ENCODE results near the gene SMCO2.

Gene SMCO2

DNA sequence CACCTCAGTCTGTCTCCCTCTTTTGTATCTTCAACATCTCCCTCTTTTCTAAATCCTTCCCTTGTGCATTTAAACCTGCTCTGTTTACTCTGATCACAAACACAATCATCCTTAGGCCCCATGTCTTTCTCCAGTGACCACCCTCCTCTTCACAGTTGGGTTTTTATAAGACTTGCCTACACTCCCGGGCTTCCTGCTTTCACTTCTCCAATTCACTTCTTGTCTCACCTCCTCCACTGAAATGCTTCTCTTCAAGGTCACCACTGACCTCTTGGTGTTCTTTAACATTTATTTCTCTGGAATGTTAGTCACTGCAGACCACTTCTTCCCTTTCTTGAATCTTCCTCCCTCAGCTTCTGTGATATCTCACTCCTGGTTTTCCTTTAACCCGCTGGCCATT is 8.7 kb upstream of the SMCO2 start:
- TF ChIP-seq, protein P1, sequence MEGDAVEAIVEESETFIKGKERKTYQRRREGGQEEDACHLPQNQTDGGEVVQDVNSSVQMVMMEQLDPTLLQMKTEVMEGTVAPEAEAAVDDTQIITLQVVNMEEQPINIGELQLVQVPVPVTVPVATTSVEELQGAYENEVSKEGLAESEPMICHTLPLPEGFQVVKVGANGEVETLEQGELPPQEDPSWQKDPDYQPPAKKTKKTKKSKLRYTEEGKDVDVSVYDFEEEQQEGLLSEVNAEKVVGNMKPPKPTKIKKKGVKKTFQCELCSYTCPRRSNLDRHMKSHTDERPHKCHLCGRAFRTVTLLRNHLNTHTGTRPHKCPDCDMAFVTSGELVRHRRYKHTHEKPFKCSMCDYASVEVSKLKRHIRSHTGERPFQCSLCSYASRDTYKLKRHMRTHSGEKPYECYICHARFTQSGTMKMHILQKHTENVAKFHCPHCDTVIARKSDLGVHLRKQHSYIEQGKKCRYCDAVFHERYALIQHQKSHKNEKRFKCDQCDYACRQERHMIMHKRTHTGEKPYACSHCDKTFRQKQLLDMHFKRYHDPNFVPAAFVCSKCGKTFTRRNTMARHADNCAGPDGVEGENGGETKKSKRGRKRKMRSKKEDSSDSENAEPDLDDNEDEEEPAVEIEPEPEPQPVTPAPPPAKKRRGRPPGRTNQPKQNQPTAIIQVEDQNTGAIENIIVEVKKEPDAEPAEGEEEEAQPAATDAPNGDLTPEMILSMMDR (IDR thresholded peaks at IDR 0.05; ENCODE audit: low read depth, low read length, poor library complexity, severe bottlenecking): no peak
- no peak for TF ChIP-seq EZH2phosphoT487 (IDR thresholded peaks at IDR 0.05; ENCODE audit: borderline replicate concordance, low read length)
- Histone ChIP-seq H3K79me2 (ENCODE audit: control insufficient read depth, low read length) (no peaks in the 10 kb centered on the region), H3K36me3 (ENCODE audit: control insufficient read depth, low read length) (no peaks in the 10 kb centered on the region), H4K20me1 (ENCODE audit: control insufficient read depth, insufficient read depth, low read depth, low read length) (no peaks in the 10 kb centered on the region), H3F3A (ENCODE audit: control insufficient read depth, insufficient read depth) (no peaks in the 10 kb centered on the region), H3K4me2 (ENCODE audit: low read length) (no peak overlapping the region), H3K27me3 (ENCODE audit: control insufficient read depth, low read length) (no peaks in the 10 kb centered on the region), H3K4me1 (ENCODE audit: control insufficient read depth, low read length) (peaks cover 17% of the 10 kb centered on the region), H3K9me2 (replicated peaks; ENCODE audit: control insufficient read depth, low read length) (no peaks in the 10 kb centered on the region), H3K9me3 (ENCODE audit: control insufficient read depth, insufficient read depth, low read length) (no peaks in the 10 kb centered on the region), H3K4me3 (ENCODE audit: low read length) (no peak overlapping the region), H3K27ac (ENCODE audit: low read depth, low read length) (no peak overlapping the region)

DNA sequence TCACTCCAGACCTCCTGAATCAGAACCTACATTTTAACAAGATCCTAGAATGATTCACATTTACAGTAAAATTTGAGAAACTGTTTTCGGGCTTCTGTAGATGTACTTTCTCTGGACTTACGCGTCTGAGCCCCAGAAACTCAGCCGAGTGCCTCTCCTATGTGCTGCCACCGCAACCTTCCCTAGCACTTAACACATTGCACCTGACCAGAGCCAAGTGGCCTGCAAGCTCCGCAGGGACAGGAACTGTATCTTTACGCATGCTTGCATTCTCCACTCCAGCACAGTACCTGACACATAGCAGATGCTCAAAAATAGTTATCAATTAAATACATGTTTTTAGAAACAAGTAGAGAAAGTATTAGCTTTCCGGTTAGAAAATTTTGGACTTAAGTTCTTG is 1.2 kb downstream of the SMCO2 start:
- Histone ChIP-seq H3K4me1 (ENCODE audit: control insufficient read depth, low read length) (no peaks in the 10 kb centered on the region), H3K27ac (ENCODE audit: low read depth, low read length) (no peak overlapping the region), H3K4me3 (ENCODE audit: low read length) (no peak overlapping the region), H3K9me3 (ENCODE audit: control insufficient read depth, insufficient read depth, low read length) (no peaks in the 10 kb centered on the region), H3K27me3 (ENCODE audit: control insufficient read depth, low read length) (no peaks in the 10 kb centered on the region), H3K79me2 (ENCODE audit: control insufficient read depth, low read length) (no peaks in the 10 kb centered on the region), H3K36me3 (ENCODE audit: control insufficient read depth, low read length) (no peaks in the 10 kb centered on the region), H3K4me2 (ENCODE audit: low read length) (no peak overlapping the region), H3K9me2 (replicated peaks; ENCODE audit: control insufficient read depth, low read length) (no peaks in the 10 kb centered on the region), H3F3A (ENCODE audit: control insufficient read depth, insufficient read depth) (no peaks in the 10 kb centered on the region), H4K20me1 (ENCODE audit: control insufficient read depth, insufficient read depth, low read depth, low read length) (no peaks in the 10 kb centered on the region)
- TF ChIP-seq, protein P1 (IDR thresholded peaks at IDR 0.05; ENCODE audit: low read depth, low read length, poor library complexity, severe bottlenecking): no peak
- TF ChIP-seq EZH2phosphoT487 (IDR thresholded peaks at IDR 0.05; ENCODE audit: borderline replicate concordance, low read length): no peak

DNA sequence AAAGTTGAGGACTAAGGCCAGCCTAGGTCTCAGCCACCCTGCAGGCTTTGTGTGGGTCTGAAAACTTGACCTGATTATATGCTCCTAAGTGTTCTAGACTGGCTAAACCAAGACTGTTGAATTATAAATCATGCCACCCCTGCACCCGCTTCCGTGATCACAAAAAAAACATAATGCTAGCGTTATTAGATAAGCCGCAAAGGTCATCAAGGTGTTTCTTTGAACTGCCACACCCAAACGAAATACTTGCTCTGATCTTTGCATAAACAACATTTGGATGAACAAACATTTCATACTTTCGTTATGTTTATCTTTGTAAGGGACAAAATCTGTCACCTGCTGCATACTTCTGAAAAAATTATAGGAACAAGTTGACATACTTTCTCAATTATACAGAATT is 2.5 kb downstream of the SMCO2 start:
- Histone ChIP-seq H3K79me2 (ENCODE audit: control insufficient read depth, low read length) (no peaks in the 10 kb centered on the region), H3K9me2 (replicated peaks; ENCODE audit: control insufficient read depth, low read length) (no peaks in the 10 kb centered on the region), H3K4me2 (ENCODE audit: low read length) (no peak overlapping the region), H3K4me3 (ENCODE audit: low read length) (no peak overlapping the region), H3K36me3 (ENCODE audit: control insufficient read depth, low read length) (no peaks in the 10 kb centered on the region), H3K9me3 (ENCODE audit: control insufficient read depth, insufficient read depth, low read length) (no peaks in the 10 kb centered on the region), H3K27me3 (ENCODE audit: control insufficient read depth, low read length) (no peaks in the 10 kb centered on the region), H3K4me1 (ENCODE audit: control insufficient read depth, low read length) (no peaks in the 10 kb centered on the region), H3K27ac (ENCODE audit: low read depth, low read length) (no peak overlapping the region), H4K20me1 (ENCODE audit: control insufficient read depth, insufficient read depth, low read depth, low read length) (no peaks in the 10 kb centered on the region), H3F3A (ENCODE audit: control insufficient read depth, insufficient read depth) (no peaks in the 10 kb centered on the region)
- TF ChIP-seq EZH2phosphoT487 (IDR thresholded peaks at IDR 0.05; ENCODE audit: borderline replicate concordance, low read length): no peak
- TF ChIP-seq, protein P1 (IDR thresholded peaks at IDR 0.05; ENCODE audit: low read depth, low read length, poor library complexity, severe bottlenecking): no peak
